ENCODE measurements around the gene C1orf232. TPM values are rescaled to one million over a fixed set of nuclear protein-coding genes. Genes with fewer than 3 reads are reported as not detected.

C1orf232 gene
- total and polyA plus RNA-seq, 2 donors (not counting 3 experiments of a cell fraction or from before 2014, with no cell fraction given) = not detected

GRCh38 chr1:26154750-26155149 lies 14.0 kb downstream of the C1orf232 start:
- Histone ChIP-seq H4K20me1 (replicated peaks; ENCODE audit: control insufficient read depth, extremely low read depth, insufficient read depth, low read length) (no peaks in the 10 kb centered on the region), H3K9me1 (replicated peaks; ENCODE audit: control insufficient read depth, extremely low read depth, insufficient read depth, low read length) (no peaks in the 10 kb centered on the region), H3K79me2 (ENCODE audit: control insufficient read depth, insufficient read depth, low read length) (no peaks in the 10 kb centered on the region), H3K4me2 (ENCODE audit: insufficient read depth, low read length) (no peak overlapping the region), H3K36me3 (ENCODE audit: control insufficient read depth in 2 of 2, extremely low read depth in 1 of 2, insufficient read depth in 2 of 2, low read length in 2 of 2) (no peaks in the 10 kb centered on the region), H3K4me3 (replicated peaks in 1 of 3; ENCODE audit: insufficient read depth in 1 of 3, low read depth in 1 of 3, low read length in 3 of 3) (no peak overlapping the region), H3K27ac (ENCODE audit: insufficient read depth, low read depth, low read length) (no peak overlapping the region), H2AFZ (ENCODE audit: low read depth, low read length) (no peak overlapping the region), H3K9ac (replicated peaks; ENCODE audit: extremely low read depth, insufficient read depth, low read length) (no peak overlapping the region), H3K27me3 (ENCODE audit: control insufficient read depth in 2 of 2, insufficient read depth in 2 of 2, low read length in 2 of 2) (no peaks in the 10 kb centered on the region), H3K4me1 (ENCODE audit: control insufficient read depth, extremely low read depth, insufficient read depth, low read length) (peaks cover 39% of the 10 kb centered on the region), H3K9me3 (replicated peaks; ENCODE audit: control insufficient read depth, insufficient read depth, low read length) (no peaks in the 10 kb centered on the region)
- intact Hi-C loops (cut with micrococcal nuclease) = loop anchor here (10.0 kb wide), 1 partner anchor 250 kb away; the partner anchor contains the start of gene STMN1
- TF ChIP-seq GATA2 (IDR thresholded peaks at IDR 0.05; ENCODE audit: insufficient read depth, insufficient read length, low read depth, low read length) (no peak), JUN (IDR thresholded peaks at IDR 0.05; ENCODE audit: borderline replicate concordance, insufficient read depth, insufficient read length, low read depth) (no peak), EZH2 (IDR thresholded peaks at IDR 0.05; ENCODE audit: borderline replicate concordance, low read depth, low read length, severe bottlenecking) (no peak), MAX (IDR thresholded peaks at IDR 0.05; ENCODE audit: insufficient read depth, insufficient read length) (no peak), CTCF (IDR thresholded peaks at IDR 0.05; ENCODE audit: extremely low read depth in 1 of 2, insufficient read depth in 1 of 2, low read depth in 1 of 2, low read length in 2 of 2) (no peak), FOS (IDR thresholded peaks at IDR 0.05; ENCODE audit: borderline replicate concordance, insufficient read depth, low read length) (no peak), MYC (IDR thresholded peaks at IDR 0.05; ENCODE audit: low read depth, low read length) (no peak), POLR2AphosphoS5 (IDR thresholded peaks at IDR 0.05; ENCODE audit: insufficient read depth, low read depth, low read length) (no peak), POLR2A (IDR thresholded peaks at IDR 0.05; ENCODE audit: low read depth, low read length) (no peak)
- dilution Hi-C loops (cut with MboI; ENCODE audit: extremely low pct_ligation_motif_present, low sequenced_read_pairs) = no loop called here
- ChIA-PET POLR2A (no interaction called here), CTCF (interaction anchor here (2.8 to 5.6 kb wide), 3 partner anchors 10 to 50 kb away, joined by 18 to 69 read pairs (median 36); partner anchors contain the start of genes C1orf232 and ZNF593)
- peak; percentile 36 for DNase-seq (ENCODE audit: low read depth, low spot score)
- FAIRE-seq = no peak
- BruUV-seq (replicated peaks) = no TSS peak
